ENCODE data around the gene PARD3. TPM values are rescaled to one million over a fixed set of nuclear protein-coding genes. Genes with fewer than 3 reads are reported as not detected.

PARD3 gene
- polyA plus RNA-seq, 2 of the 4 experiments (the other 2 are of a cell fraction), result 110 to 200 TPM

GRCh38 chr10:34808801-34809745 is 6.0 kb downstream of the PARD3 start:
- Histone ChIP-seq H3K9me3 (no peaks in the 10 kb centered on the region), H3K4me2 (peak overlapping the region; percentile 32; the same call in 1 of the 3 replicates), H3K4me1 (peaks cover 57% of the 10 kb centered on the region), H3K27ac (no peak overlapping the region), H3K4me3 (no peak overlapping the region)
- CTCF ChIA-PET, result interaction anchor here (0.7 to 3.1 kb wide), 9 partner anchors 8 to 186 kb away, joined by 3 to 9 read pairs (median 3); no protein-coding TSS in a partner anchor
- TF ChIP-seq NPAS2 (CRISPR knock-in tag; IDR thresholded peaks at IDR 0.05; ENCODE audit: borderline replicate concordance), result no peak
- POLR2A ChIA-PET, result no interaction called here
- 84% methylated on average over 19 of the region's 19 CpGs for WGBS (ENCODE audit: missing lambda C conversion rate)
- ATAC-seq (peak in 1 of 2 experiments; percentile 17; a peak in 3 of 6 replicates), DNase-seq (ENCODE audit: low read depth in 1 of 2, low spot score in 1 of 2) (no peak), FAIRE-seq (no peak)

- TF ChIP-seq MAFK (IDR thresholded peaks at IDR 0.05; ENCODE audit: partially characterized antibody) (peak; percentile 32), BCL3 (IDR thresholded peaks at IDR 0.05) (no peak)
- H3K4me1 ChIP-seq, result peaks cover 53% of the 10 kb centered on the region
- H3K27ac ChIP-seq, result no peak overlapping the region
- 71% methylated on average over 4 of the region's 4 CpGs for WGBS (ENCODE audit: missing lambda C conversion rate)
- no peak for FAIRE-seq
- CTCF ChIA-PET, result interaction anchor here (0.9 to 3.1 kb wide), 4 partner anchors 9 to 75 kb away, joined by 3 to 9 read pairs (median 4); no protein-coding TSS in a partner anchor
- no peak for ATAC-seq
- H3K4me3 ChIP-seq, result no peak overlapping the region
- no peak for DNase-seq (ENCODE audit: low read depth in 1 of 2, low spot score in 1 of 2)
- no peaks in the 10 kb centered on the region for H3K9me3 ChIP-seq
- no peak overlapping the region for H3K4me2 ChIP-seq
- POLR2A ChIA-PET, result no interaction called here
Measured at GRCh38 chr10:34808336-34808735, 6.8 kb downstream of the PARD3 start.

- Histone ChIP-seq H3K9me3 (no peaks in the 10 kb centered on the region), H3K4me3 (no peak overlapping the region), H3K27ac (no peak overlapping the region), H3K4me1 (peaks cover 35% of the 10 kb centered on the region), H3K4me2 (no peak overlapping the region)
- 86% methylated on average over 1 of the region's 1 CpG for WGBS (ENCODE audit: missing lambda C conversion rate)
- ATAC-seq, result no peak
- ChIA-PET CTCF (no interaction called here), POLR2A (no interaction called here)
- FAIRE-seq, result no peak
- DNase-seq (ENCODE audit: low read depth in 1 of 2, low spot score in 1 of 2), result no peak
- TF ChIP-seq SREBF2 (IDR thresholded peaks at IDR 0.05) (no peak), RCOR1 (IDR thresholded peaks at IDR 0.05; ENCODE audit: low read depth, low read length) (no peak), MAX (IDR thresholded peaks at IDR 0.05) (no peak), NFE2L2 (conservative IDR thresholded peaks at IDR 0.05; ENCODE audit: low read length) (no peak), RNF2 (IDR thresholded peaks at IDR 0.05; ENCODE audit: borderline replicate concordance, low read depth) (no peak), ESRRA (IDR thresholded peaks at IDR 0.05; ENCODE audit: borderline replicate concordance, low read length) (no peak), NR3C1 (IDR thresholded peaks at IDR 0.05) (no peak), HOXB13 (CRISPR knock-in tag; IDR thresholded peaks at IDR 0.05; ENCODE audit: low read depth) (no peak), CHD2 (IDR thresholded peaks at IDR 0.05; ENCODE audit: low read length, partially characterized antibody) (no peak), GATA3 (IDR thresholded peaks at IDR 0.05; ENCODE audit: borderline replicate concordance) (no peak), ZNF302 (CRISPR knock-in tag; IDR thresholded peaks at IDR 0.05) (no peak), EHMT2 (IDR thresholded peaks at IDR 0.05; ENCODE audit: low read depth) (no peak), RAD21 (conservative IDR thresholded peaks at IDR 0.05 in 1 of 2, IDR thresholded peaks at IDR 0.05 in 1 of 2) (no peak), MAZ (IDR thresholded peaks at IDR 0.05; ENCODE audit: borderline replicate concordance, low read depth, low read length) (no peak), MYC (IDR thresholded peaks at IDR 0.05; ENCODE audit: borderline replicate concordance, low read length) (no peak), PBX3 (IDR thresholded peaks at IDR 0.05) (no peak)
Measured at GRCh38 chr10:34804306-34804705, 10.8 kb downstream of the PARD3 start.

Data from A549 (cell line).